Fibroblast of lung (primary cell): Measurements from ENCODE around the gene PRICKLE1.
A peak's percentile ranks its signal among the peaks of the same experiment; 100 is the strongest.

Source experiments
- CTCF ChIP-seq, 2 donors: IDR thresholded peaks in 1 of 2; conservative IDR thresholded peaks in 1 of 2; 1 replicate in 1 of 2; 2 replicates in 1 of 2; pipeline ENCODE4 v1.5.1; 2011 to 2012; ENCODE audit warnings: low read length in 2 of 2, control low read depth in 1 of 2, inconsistent platforms in 1 of 2, low read depth in 1 of 2, mild to moderate bottlenecking in 1 of 2
- EZH2 ChIP-seq: IDR thresholded peaks from 2 replicates; pipeline ENCODE4 v1.5.1; 2012; ENCODE audit warnings: low read length, control low read depth, mild to moderate bottlenecking; ENCODE audit errors: missing control alignments

- TF ChIP-seq CTCF (conservative IDR thresholded peaks at IDR 0.05 in 1 of 2, IDR thresholded peaks at IDR 0.05 in 1 of 2; ENCODE audit: low read depth in 1 of 2, low read length in 2 of 2) (no peak), EZH2 (peak; percentile 0)
Observed at GRCh38 chr12:42589465-42590329, at the start of gene PRICKLE1.
